SKM-1 (cell line): ENCODE results near the gene CORO6.
"Not testable (repeated sequence)": the region's sequence is repeated elsewhere in the genome, so short reads cannot be mapped to it uniquely, and the experiment has no call there.

ENCODE experiments used
- DNase-seq: peaks from one replicate; lab custom pipeline; 2025; ENCODE audit not compliant: unreplicated experiment; lab: John Stamatoyannopoulos, UW

The CORO6 gene

GRCh38 chr17:29622337-29623282 is at the start of gene CORO6:
TSS of gene CORO6 (minus strand) at chr17:29622912. CDS start at chr17:29621421, 1,491 bp downstream.
- no peak for DNase-seq

- no peak for DNase-seq
Measured at GRCh38 chr17:29671661-29672060, 48.9 kb upstream of the CORO6 start.

- DNase-seq, result no peak
Measured at GRCh38 chr17:29669266-29669665, 46.6 kb upstream of the CORO6 start.

- no peak for DNase-seq
Measured at GRCh38 chr17:29667969-29668368, 45.3 kb upstream of the CORO6 start.

- DNase-seq, result no peak
Measured at GRCh38 chr17:29665481-29665810, 42.7 kb upstream of the CORO6 start.

- no peak for DNase-seq
Measured at GRCh38 chr17:29664743-29665480, 42.2 kb upstream of the CORO6 start.

GRCh38 chr17:29663155-29663554 is 40.4 kb upstream of the CORO6 start:
- DNase-seq, result no peak

- DNase-seq, result no peak
Measured at GRCh38 chr17:29661213-29661612, 38.5 kb upstream of the CORO6 start.

- DNase-seq, result no peak
Measured at GRCh38 chr17:29659155-29659554, 36.4 kb upstream of the CORO6 start.

- DNase-seq, result no peak
Measured at GRCh38 chr17:29655323-29655722, 32.6 kb upstream of the CORO6 start.

GRCh38 chr17:29653995-29654714 is 31.4 kb upstream of the CORO6 start:
- DNase-seq, result no peak

- no peak for DNase-seq
Measured at GRCh38 chr17:29652976-29653375, 30.3 kb upstream of the CORO6 start.

- not testable (repeated sequence) for DNase-seq
Measured at GRCh38 chr17:29651913-29652312, 29.2 kb upstream of the CORO6 start.

- no peak for DNase-seq
Measured at GRCh38 chr17:29650396-29650795, 27.7 kb upstream of the CORO6 start.

- no peak for DNase-seq
Measured at GRCh38 chr17:29649359-29649758, 26.6 kb upstream of the CORO6 start.

- DNase-seq, result no peak
Measured at GRCh38 chr17:29648005-29648404, 25.3 kb upstream of the CORO6 start.

GRCh38 chr17:29645515-29646051 is 22.9 kb upstream of the CORO6 start:
- no peak for DNase-seq

GRCh38 chr17:29643817-29644160 is 21.1 kb upstream of the CORO6 start:
- no peak for DNase-seq

- DNase-seq, result no peak
Measured at GRCh38 chr17:29642171-29642611, 19.5 kb upstream of the CORO6 start.

GRCh38 chr17:29640981-29641642 is 18.4 kb upstream of the CORO6 start:
- DNase-seq, result no peak

- DNase-seq, result no peak
Measured at GRCh38 chr17:29640413-29640812, 17.7 kb upstream of the CORO6 start.
